Epithelial cell of esophagus (primary cell): ENCODE measurements around the gene CFTR.

ENCODE experiments used
- DNase-seq: peaks from one replicate; pipeline ENCODE4 v3.0.0; 2010; ENCODE audit warnings: low read depth
- H3K4me3 ChIP-seq: 2 replicates; pipeline ENCODE4 v1.5.1; 2011; ENCODE audit warnings: mild to moderate bottlenecking, low read length, control low read depth
- TF ChIP-seq, protein P1 (sequence below): IDR thresholded peaks from 2 replicates; pipeline ENCODE4 v1.5.1; 2011; ENCODE audit warnings: low read depth, mild to moderate bottlenecking, low read length, control low read depth, inconsistent platforms; ENCODE audit not compliant: insufficient read depth; ENCODE audit errors: missing control alignments

The CFTR gene

DNA sequence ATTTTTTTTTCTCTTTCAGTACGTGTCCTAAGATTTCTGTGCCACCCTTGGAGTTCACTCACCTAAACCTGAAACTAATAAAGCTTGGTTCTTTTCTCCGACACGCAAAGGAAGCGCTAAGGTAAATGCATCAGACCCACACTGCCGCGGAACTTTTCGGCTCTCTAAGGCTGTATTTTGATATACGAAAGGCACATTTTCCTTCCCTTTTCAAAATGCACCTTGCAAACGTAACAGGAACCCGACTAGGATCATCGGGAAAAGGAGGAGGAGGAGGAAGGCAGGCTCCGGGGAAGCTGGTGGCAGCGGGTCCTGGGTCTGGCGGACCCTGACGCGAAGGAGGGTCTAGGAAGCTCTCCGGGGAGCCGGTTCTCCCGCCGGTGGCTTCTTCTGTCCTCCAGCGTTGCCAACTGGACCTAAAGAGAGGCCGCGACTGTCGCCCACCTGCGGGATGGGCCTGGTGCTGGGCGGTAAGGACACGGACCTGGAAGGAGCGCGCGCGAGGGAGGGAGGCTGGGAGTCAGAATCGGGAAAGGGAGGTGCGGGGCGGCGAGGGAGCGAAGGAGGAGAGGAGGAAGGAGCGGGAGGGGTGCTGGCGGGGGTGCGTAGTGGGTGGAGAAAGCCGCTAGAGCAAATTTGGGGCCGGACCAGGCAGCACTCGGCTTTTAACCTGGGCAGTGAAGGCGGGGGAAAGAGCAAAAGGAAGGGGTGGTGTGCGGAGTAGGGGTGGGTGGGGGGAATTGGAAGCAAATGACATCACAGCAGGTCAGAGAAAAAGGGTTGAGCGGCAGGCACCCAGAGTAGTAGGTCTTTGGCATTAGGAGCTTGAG lies at the start of gene CFTR:
Gene CFTR (plus strand): TSS at position 801 of the 830 bp plus-strand sequence. CDS start 70 bp downstream, outside the sequence.
- DNase-seq: peak; percentile 6
- H3K4me3 ChIP-seq: peak within 1 kb of the TSS; percentile 45
- TF ChIP-seq, protein P1, sequence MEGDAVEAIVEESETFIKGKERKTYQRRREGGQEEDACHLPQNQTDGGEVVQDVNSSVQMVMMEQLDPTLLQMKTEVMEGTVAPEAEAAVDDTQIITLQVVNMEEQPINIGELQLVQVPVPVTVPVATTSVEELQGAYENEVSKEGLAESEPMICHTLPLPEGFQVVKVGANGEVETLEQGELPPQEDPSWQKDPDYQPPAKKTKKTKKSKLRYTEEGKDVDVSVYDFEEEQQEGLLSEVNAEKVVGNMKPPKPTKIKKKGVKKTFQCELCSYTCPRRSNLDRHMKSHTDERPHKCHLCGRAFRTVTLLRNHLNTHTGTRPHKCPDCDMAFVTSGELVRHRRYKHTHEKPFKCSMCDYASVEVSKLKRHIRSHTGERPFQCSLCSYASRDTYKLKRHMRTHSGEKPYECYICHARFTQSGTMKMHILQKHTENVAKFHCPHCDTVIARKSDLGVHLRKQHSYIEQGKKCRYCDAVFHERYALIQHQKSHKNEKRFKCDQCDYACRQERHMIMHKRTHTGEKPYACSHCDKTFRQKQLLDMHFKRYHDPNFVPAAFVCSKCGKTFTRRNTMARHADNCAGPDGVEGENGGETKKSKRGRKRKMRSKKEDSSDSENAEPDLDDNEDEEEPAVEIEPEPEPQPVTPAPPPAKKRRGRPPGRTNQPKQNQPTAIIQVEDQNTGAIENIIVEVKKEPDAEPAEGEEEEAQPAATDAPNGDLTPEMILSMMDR: no peak

DNA sequence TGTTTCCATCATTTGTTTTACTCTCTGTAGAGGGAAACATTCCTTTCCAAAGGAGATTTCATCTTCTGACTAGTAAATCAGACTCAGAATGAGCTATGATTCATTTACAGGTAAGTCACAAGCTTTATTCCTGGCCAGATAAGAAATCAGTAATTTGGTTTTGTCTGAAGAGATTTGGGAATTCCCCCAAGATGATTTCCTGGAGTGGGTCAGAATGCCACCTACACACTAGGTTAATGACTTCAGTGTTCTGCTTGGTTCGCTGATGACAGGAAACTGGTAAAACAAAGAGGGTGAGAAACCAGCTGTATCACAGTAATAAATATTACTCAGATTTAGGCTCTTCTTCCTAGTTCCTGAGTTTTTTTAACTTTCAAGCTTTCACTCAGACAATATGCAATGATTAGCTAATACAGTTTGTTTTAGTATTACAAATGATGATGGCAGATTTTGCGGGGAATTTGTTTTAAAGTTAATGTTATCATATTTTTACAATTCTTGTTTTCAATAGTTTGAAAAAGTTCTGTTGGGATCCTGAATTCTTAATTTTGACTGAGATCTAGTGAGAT lies 44.3 kb upstream of the CFTR start:
- TF ChIP-seq, protein P1: no peak
- DNase-seq: peak; percentile 91

DNA sequence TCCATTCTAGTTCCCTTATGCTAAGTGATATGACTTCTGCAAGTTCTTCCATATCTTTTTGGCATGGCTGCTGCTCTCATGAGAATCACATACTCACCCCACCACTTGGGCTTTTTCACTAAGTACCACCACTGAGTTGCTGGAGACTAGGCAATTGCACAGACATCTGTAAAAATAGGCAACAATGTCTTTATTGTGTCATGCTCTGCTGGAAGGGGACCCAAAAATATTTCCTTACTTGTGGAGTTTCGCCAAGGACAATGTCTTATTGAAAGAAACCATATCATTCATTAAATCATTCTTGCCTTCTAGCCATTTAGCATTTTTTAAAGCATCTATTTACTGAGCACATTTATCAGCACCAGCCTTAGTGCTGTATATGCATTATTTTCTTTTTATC lies 35.2 kb upstream of the CFTR start:
- TF ChIP-seq, protein P1: no peak
- no peak for DNase-seq
- H3K4me3 ChIP-seq: no peak overlapping the region

More for the DNA sequence above, 44.3 kb upstream of the CFTR start:
- H3K4me3 ChIP-seq: no peak overlapping the region

DNA sequence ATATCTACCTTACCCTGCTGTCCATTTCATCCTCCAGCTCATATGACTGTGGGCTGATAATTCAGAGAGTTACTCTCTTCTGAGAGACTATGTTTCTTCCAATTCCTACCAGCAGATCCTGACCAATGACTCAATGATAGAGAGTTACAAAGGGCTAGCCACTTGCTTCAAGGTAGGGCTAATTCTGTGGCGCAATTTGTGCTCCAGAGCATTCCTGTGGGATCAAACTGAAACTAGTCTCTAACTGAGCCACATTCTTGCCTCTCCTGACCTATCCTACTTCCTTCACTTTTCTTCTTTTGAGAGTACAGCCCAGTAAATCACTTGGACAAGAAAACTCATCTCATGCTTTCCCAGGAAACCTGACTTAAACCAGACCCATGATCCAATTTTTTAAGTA lies 34.6 kb upstream of the CFTR start:
- DNase-seq: peak; percentile 76
- H3K4me3 ChIP-seq: no peak overlapping the region
- TF ChIP-seq, protein P1: no peak

DNA sequence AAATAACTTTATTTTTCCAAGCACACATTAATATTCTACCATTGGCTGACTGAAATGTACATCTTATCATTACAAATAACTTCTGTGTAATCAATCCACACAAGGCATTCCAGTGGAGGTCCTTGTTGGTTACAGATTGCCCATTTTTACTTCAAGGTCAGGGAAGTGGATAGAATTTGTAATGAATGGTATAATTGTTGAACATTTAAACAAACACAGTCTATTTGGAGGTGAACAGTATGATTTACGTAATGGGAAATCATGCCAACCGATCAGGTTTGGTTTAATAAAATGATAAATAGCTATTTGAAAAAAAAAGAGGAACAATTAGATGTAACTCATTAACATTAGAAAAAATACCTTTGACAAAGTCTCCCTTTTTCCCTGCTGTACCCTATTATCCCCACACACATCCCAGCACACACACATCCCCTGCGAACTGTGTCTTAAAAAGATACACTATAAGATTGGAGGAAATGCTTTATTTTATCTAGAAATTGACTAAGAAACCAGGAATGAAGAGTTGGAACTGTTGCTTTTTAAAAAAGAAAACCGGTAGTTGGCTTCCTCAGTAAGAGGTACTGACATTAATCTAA lies 33.5 kb upstream of the CFTR start:
- no peak overlapping the region for H3K4me3 ChIP-seq
- DNase-seq: no peak
- TF ChIP-seq, protein P1: no peak

DNA sequence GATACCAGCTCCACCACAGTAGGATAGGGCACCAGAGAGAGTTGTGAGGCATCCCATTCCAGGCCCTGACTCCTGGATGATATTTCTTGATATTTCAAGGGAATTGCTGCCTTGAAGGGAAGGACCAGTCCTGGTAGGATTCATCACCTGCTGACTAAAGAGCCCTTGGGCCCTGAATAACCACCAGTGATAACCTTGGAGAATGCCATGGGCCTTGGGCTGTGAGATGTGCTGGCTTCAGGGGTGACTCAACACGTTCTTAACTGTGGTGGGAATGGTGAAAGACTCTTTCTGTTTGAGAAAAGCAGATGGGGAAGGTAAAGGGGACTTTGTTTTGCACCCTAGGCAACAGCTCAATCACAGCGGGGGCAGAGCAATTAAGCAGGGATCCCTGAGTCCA lies 31.2 kb upstream of the CFTR start:
- DNase-seq: peak; percentile 16
- no peak overlapping the region for H3K4me3 ChIP-seq
- TF ChIP-seq, protein P1: no peak
